Measurements from ENCODE around the gene LSAMP. TPM values are rescaled to one million over a fixed set of nuclear protein-coding genes. Genes with fewer than 3 reads are reported as not detected.

Gene LSAMP
- total and polyA plus RNA-seq, 2 donors (not counting 1 experiment from before 2014, with no cell fraction given) = not detected

DNA sequence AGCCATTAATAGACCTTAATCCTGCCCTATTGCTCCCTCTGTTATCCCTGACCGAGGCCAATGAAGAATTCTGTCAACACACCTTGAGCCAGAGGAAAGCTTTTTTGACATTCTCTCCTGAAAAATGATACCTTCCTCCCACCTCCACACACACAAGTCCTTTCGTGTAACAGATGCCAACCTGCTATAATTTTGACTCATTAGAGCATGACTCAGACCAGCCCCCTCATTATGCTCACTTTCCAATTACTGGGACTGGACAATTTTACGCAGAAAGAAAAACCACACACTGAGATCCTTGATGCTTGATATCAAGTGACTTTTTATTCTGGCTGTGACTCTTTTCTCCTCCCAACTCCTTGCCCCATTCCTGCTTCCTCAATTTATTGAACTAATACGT is 50.9 kb downstream of the LSAMP start:
- H3K4me1 Mint-ChIP-seq = no peaks in the 10 kb centered on the region
- no peaks in the 10 kb centered on the region for H3K36me3 ChIP-seq (replicated peaks in 1 of 2; ENCODE audit: control extremely low read depth in 1 of 2, control insufficient read depth in 1 of 2, extremely low read depth in 1 of 2, insufficient read depth in 2 of 2, low read length in 1 of 2)
- TF ChIP-seq, protein P1, sequence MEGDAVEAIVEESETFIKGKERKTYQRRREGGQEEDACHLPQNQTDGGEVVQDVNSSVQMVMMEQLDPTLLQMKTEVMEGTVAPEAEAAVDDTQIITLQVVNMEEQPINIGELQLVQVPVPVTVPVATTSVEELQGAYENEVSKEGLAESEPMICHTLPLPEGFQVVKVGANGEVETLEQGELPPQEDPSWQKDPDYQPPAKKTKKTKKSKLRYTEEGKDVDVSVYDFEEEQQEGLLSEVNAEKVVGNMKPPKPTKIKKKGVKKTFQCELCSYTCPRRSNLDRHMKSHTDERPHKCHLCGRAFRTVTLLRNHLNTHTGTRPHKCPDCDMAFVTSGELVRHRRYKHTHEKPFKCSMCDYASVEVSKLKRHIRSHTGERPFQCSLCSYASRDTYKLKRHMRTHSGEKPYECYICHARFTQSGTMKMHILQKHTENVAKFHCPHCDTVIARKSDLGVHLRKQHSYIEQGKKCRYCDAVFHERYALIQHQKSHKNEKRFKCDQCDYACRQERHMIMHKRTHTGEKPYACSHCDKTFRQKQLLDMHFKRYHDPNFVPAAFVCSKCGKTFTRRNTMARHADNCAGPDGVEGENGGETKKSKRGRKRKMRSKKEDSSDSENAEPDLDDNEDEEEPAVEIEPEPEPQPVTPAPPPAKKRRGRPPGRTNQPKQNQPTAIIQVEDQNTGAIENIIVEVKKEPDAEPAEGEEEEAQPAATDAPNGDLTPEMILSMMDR (IDR thresholded peaks at IDR 0.05) = no peak
- TF ChIP-seq EZH2 (IDR thresholded peaks at IDR 0.05; ENCODE audit: borderline replicate concordance, insufficient read depth, low read depth, low read length, poor library complexity, severe bottlenecking) = no peak
- H2AFZ ChIP-seq (ENCODE audit: insufficient read depth, low read depth, low read length, poor library complexity, severe bottlenecking) = no peak overlapping the region
- H3K4me2 ChIP-seq (replicated peaks; ENCODE audit: low read depth, low read length, poor library complexity, severe bottlenecking) = no peak overlapping the region
- no peak for DNase-seq
- ChIA-PET CTCF (no interaction called here), POLR2A (no interaction called here)
- H3K27me3 Mint-ChIP-seq = no peaks in the 10 kb centered on the region
- WGBS (ENCODE audit: insufficient coverage) = 75% methylated on average over 3 of the region's 4 CpGs
- H3K9me3 ChIP-seq (ENCODE audit: control extremely low read depth in 1 of 3, control insufficient read depth in 2 of 3, insufficient read depth in 1 of 3, low read length in 2 of 3) = peaks cover 0 to 22% (median 2%) of the 10 kb centered on the region in 3 donors
- H3K27ac ChIP-seq (ENCODE audit: low read length in 2 of 2) = no peak overlapping the region
- no peak overlapping the region for H3K27ac Mint-ChIP-seq
- no peak overlapping the region for H3K9ac ChIP-seq (ENCODE audit: low read length)
- H3K4me3 Mint-ChIP-seq = no peak overlapping the region
- H3K4me3 ChIP-seq (ENCODE audit: control extremely low read depth in 1 of 5, extremely low read depth in 1 of 5, insufficient read depth in 1 of 5, low read depth in 2 of 5, low read length in 4 of 5) = no peak overlapping the region
- H3K79me2 ChIP-seq (ENCODE audit: control insufficient read depth, insufficient read depth, low read length) = no peaks in the 10 kb centered on the region
- no peaks in the 10 kb centered on the region for H3K27me3 ChIP-seq (replicated peaks in 1 of 4; ENCODE audit: control extremely low read depth in 1 of 4, control insufficient read depth in 3 of 4, insufficient read depth in 4 of 4, low read length in 3 of 4)
- ATAC-seq (ENCODE audit: low read depth) = no peak
- peaks cover 3% of the 10 kb centered on the region for H3K9me3 Mint-ChIP-seq (ENCODE audit: insufficient read depth)
- H4K20me1 ChIP-seq (ENCODE audit: control insufficient read depth, insufficient read depth, low read length, poor library complexity, severe bottlenecking) = no peaks in the 10 kb centered on the region
- no peaks in the 10 kb centered on the region for H3K4me1 ChIP-seq (ENCODE audit: control insufficient read depth in 2 of 2, insufficient read depth in 2 of 2, low read length in 2 of 2)
- intact Hi-C loops (cut with micrococcal nuclease) = no loop called here

DNA sequence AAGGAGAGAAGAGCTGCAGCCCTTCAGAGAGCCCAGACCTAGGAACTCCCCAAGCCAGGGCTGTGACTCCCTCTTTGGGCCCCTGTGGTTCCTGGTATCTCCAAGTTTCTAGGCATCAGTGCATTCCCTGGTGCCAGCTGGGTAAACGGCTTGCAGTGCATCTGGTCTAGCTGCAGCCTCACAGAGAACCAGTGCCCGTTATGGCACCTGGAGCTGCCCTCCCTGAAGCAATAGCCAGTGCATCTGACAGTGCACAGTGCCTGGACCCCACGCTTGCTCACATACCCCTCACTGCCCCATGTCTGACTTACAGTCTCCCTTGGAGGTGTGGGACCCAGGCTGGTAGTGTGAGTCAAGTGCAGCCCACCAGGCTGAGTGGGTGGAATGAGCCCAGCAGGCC is 52.1 kb downstream of the LSAMP start:
- Histone ChIP-seq H2AFZ (ENCODE audit: insufficient read depth, low read depth, low read length, poor library complexity, severe bottlenecking) (no peak overlapping the region), H3K36me3 (replicated peaks in 1 of 2; ENCODE audit: control extremely low read depth in 1 of 2, control insufficient read depth in 1 of 2, extremely low read depth in 1 of 2, insufficient read depth in 2 of 2, low read length in 1 of 2) (no peaks in the 10 kb centered on the region), H3K9me3 (ENCODE audit: control extremely low read depth in 1 of 3, control insufficient read depth in 2 of 3, insufficient read depth in 1 of 3, low read length in 2 of 3) (peaks cover 0 to 22% (median 2%) of the 10 kb centered on the region in 3 donors), H3K79me2 (ENCODE audit: control insufficient read depth, insufficient read depth, low read length) (no peaks in the 10 kb centered on the region), H3K4me3 (ENCODE audit: control extremely low read depth in 1 of 5, extremely low read depth in 1 of 5, insufficient read depth in 1 of 5, low read depth in 2 of 5, low read length in 4 of 5) (no peak overlapping the region), H3K27ac (ENCODE audit: low read length in 2 of 2) (no peak overlapping the region), H3K9ac (ENCODE audit: low read length) (no peak overlapping the region), H4K20me1 (ENCODE audit: control insufficient read depth, insufficient read depth, low read length, poor library complexity, severe bottlenecking) (no peaks in the 10 kb centered on the region), H3K4me2 (replicated peaks; ENCODE audit: low read depth, low read length, poor library complexity, severe bottlenecking) (no peak overlapping the region), H3K27me3 (replicated peaks in 1 of 4; ENCODE audit: control extremely low read depth in 1 of 4, control insufficient read depth in 3 of 4, insufficient read depth in 4 of 4, low read length in 3 of 4) (no peaks in the 10 kb centered on the region), H3K4me1 (ENCODE audit: control insufficient read depth in 2 of 2, insufficient read depth in 2 of 2, low read length in 2 of 2) (no peaks in the 10 kb centered on the region)
- H3K9me3 Mint-ChIP-seq (ENCODE audit: insufficient read depth) = peaks cover 3% of the 10 kb centered on the region
- CTCF ChIA-PET = no interaction called here
- intact Hi-C loops (cut with micrococcal nuclease) = no loop called here
- H3K27me3 Mint-ChIP-seq = no peaks in the 10 kb centered on the region
- H3K4me1 Mint-ChIP-seq = no peaks in the 10 kb centered on the region
- DNase-seq = no peak
- POLR2A ChIA-PET = no interaction called here
- WGBS (ENCODE audit: insufficient coverage) = 74% methylated on average over 3 of the region's 3 CpGs
- H3K27ac Mint-ChIP-seq = no peak overlapping the region
- ATAC-seq (ENCODE audit: low read depth) = no peak
- TF ChIP-seq EZH2 (IDR thresholded peaks at IDR 0.05; ENCODE audit: borderline replicate concordance, insufficient read depth, low read depth, low read length, poor library complexity, severe bottlenecking) = no peak
- TF ChIP-seq, protein P1 (IDR thresholded peaks at IDR 0.05) = no peak
- no peak overlapping the region for H3K4me3 Mint-ChIP-seq
